GM12801 (cell line): Measurements from ENCODE around the gene CKM.

Source experiments
- CTCF ChIP-seq: IDR thresholded peaks from one replicate; pipeline ENCODE4 v1.5.1; 2011; ENCODE audit warnings: control low read depth; ENCODE audit not compliant: insufficient read length; ENCODE audit errors: extremely low read depth

CKM gene

DNA sequence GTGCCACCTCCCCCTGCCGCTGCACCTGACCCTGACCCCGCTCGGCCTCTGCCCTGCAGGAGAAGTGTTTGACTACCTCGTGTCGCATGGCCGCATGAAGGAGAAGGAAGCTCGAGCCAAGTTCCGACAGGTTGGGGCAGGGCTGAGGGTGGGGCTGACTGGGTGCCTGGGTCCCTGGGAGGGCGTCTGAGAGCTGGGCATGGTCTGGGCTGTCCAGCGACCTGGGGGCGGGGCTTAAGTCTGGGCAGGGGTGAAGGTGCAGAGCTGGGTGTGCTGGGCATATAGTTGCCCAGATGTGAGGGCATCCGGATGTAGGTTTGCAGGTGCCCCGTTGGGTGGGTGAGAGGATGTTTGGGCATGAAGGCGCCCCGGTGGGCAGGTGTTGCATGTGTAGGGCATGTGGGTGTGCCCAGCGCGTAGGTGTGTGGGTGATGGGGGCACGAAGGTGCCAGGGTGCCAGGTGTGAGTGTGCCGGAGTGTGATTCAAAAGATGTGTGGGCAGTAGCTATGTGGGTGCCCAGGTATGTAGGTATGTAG, 57.8 kb downstream of the CKM start:
- TF ChIP-seq CTCF, result no peak

DNA sequence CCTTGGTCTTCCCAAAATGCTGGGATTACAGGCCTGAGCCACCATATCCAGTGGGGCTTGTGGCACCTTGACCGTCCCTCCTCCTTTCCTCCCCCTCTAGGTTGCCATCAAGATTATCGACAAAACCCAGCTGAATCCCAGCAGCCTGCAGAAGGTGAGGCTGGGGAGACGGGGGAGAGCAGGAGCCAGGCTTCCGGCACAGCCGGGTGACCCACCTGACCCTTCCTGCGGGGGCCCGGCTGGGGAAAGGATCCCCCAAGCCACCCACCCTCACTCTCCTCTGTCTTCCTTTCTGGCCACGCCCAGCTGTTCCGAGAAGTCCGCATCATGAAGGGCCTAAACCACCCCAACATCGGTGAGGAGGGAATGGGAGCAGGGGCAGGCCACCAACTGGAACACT, 59.7 kb downstream of the CKM start:
- TF ChIP-seq CTCF, result no peak

DNA sequence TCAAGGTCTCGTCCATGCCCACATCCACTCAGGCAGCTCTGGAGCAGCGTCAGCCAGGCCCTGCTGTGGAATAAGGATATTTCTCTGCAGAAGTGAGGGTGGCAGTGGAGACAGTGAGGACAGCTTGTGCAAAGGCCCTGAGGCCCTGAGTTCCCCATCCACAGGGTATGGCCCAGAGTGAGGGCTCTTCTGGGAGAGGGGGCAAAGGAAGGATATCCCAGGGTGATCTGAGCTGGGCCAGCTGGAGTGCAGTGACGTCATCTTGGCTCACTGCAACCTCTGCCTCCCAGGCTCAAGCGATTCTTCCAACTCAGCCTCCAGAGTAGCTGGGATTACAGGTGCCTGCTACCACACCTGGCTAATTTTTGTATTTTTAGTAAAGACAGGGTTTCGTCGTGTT, 60.1 kb downstream of the CKM start:
- no peak for TF ChIP-seq CTCF

DNA sequence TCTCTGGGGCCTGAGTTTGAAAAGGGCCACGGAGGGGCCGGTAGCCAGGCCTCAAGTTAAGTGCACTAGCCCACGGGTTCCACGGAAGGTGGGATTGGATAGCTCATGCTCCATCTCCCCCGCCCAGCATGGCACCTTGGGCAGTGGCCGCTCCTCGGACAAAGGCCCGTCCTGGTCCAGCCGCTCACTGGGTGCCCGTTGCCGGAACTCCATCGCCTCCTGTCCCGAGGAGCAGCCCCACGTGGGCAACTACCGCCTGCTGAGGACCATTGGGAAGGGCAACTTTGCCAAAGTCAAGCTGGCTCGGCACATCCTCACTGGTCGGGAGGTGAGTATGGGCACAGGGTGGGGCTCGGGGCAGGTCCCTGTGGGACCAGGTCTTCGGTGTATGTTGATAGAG, 63.8 kb downstream of the CKM start:
- TF ChIP-seq CTCF, result no peak

- TF ChIP-seq CTCF, result no peak
Observed at GRCh38 chr19:45256836-45257235, 65.8 kb downstream of the CKM start.
